GM18519 (cell line): Measurements from ENCODE around the gene SLC16A5.
"Not testable (repeated sequence)": the region's sequence is repeated elsewhere in the genome, so short reads cannot be mapped to it uniquely, and the experiment has no call there.

Experiments
- ATAC-seq: cut with Tn5 transposase; IDR thresholded peaks from one replicate; pipeline ENCODE4 v1.9.1; 2021; ENCODE audit warnings: mild to moderate bottlenecking, moderate library complexity; ENCODE audit not compliant: unreplicated experiment, low FRiP score

The SLC16A5 gene

GRCh38 chr17:75064040-75064439 is 23.7 kb upstream of the SLC16A5 start:
- ATAC-seq, result no peak

- no peak for ATAC-seq
Measured at GRCh38 chr17:75064460-75064859, 23.3 kb upstream of the SLC16A5 start.

GRCh38 chr17:75064867-75065561 is 22.7 kb upstream of the SLC16A5 start:
- ATAC-seq, result no peak

GRCh38 chr17:75065562-75066151 is 22.1 kb upstream of the SLC16A5 start:
- no peak for ATAC-seq

- no peak for ATAC-seq
Measured at GRCh38 chr17:75067856-75068255, 19.9 kb upstream of the SLC16A5 start.

GRCh38 chr17:75068750-75069149 is 19.0 kb upstream of the SLC16A5 start:
- no peak for ATAC-seq

- ATAC-seq, result no peak
Measured at GRCh38 chr17:75069783-75070182, 18.0 kb upstream of the SLC16A5 start.

GRCh38 chr17:75071478-75072271 is 16.1 kb upstream of the SLC16A5 start:
- not testable (repeated sequence) for ATAC-seq

GRCh38 chr17:75072909-75073308 is 14.8 kb upstream of the SLC16A5 start:
- ATAC-seq, result not testable (repeated sequence)

- no peak for ATAC-seq
Measured at GRCh38 chr17:75073618-75074047, 14.1 kb upstream of the SLC16A5 start.

GRCh38 chr17:75074532-75074931 is 13.2 kb upstream of the SLC16A5 start:
- no peak for ATAC-seq

- no peak for ATAC-seq
Measured at GRCh38 chr17:75075597-75076336, 12.0 kb upstream of the SLC16A5 start.

- ATAC-seq, result no peak
Measured at GRCh38 chr17:75077072-75077495, 10.7 kb upstream of the SLC16A5 start.

GRCh38 chr17:75077496-75078283 is 10.1 kb upstream of the SLC16A5 start:
- no peak for ATAC-seq

- ATAC-seq, result no peak
Measured at GRCh38 chr17:75078284-75079022, 9.3 kb upstream of the SLC16A5 start.

- ATAC-seq, result no peak
Measured at GRCh38 chr17:75079023-75079373, 8.8 kb upstream of the SLC16A5 start.

GRCh38 chr17:75081611-75082540 is 5.9 kb upstream of the SLC16A5 start:
- no peak for ATAC-seq

GRCh38 chr17:75082683-75083082 is 5.1 kb upstream of the SLC16A5 start:
- ATAC-seq, result no peak
